CD4-positive, alpha-beta T cell treated with Interleukin-15 for 4 hours (primary cell): ENCODE measurements around the gene NRG3.

Source experiments
- DNase-seq: peaks from one replicate; pipeline ENCODE4 v3.0.0-alpha.2; 2020; ENCODE audit warnings: low spot score

NRG3 gene

DNA sequence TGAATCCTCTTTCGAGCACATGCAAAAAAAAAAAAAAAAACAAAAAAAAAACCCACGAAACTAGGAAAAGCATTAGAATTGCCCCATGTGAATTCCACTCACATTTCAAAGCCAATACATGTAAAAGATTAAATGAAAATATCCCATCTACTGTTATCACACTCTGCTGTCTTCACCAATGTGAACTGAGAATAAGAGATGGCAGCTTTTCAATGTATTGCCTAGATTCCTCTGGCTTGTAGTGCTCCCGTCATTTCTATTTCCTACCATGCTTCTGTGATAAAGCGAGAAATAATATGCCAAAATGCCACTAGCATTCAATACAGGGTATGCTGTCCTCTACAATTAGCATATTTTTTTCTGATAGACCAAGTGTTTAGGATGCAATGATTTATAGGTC, 517.0 kb downstream of the NRG3 start:
- no peak for DNase-seq

DNA sequence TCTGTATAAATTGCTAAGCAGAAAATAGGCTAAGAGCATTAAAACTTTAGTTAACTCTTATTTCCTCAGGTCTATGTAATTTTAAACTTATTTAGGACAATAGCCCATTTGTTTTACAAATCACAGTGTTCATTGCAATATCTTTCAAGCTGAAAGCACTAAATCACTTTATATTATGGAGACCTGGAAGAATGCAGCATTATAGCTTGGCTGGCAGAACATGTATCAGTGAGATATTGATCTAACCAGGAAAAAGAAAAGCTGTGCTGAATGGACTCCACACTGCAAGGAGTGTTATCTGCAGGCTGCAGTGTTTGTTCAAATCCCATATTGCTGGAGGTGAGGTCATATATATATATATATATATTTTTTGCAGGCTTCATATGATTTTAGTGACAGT, 517.5 kb downstream of the NRG3 start:
- no peak for DNase-seq

DNA sequence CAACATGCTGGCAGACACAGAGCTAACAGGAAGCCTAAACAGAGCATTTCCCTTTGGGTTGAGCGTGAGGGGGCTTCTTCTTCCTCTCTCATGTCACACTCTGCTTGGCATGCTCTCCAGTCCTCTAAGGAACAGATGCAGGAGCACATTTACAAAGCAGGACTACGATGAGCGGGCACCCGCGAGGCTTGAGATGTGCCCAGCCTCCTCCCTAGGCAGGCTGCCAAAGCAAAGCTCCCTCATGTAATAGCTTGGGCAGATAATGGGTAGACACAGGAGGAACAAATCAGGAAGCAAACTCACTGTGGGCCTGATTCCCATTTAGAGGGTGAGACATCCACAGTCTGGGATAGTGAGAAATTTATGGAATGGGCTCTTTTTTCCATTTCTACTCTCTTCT, 519.1 kb downstream of the NRG3 start:
- DNase-seq = no peak

DNA sequence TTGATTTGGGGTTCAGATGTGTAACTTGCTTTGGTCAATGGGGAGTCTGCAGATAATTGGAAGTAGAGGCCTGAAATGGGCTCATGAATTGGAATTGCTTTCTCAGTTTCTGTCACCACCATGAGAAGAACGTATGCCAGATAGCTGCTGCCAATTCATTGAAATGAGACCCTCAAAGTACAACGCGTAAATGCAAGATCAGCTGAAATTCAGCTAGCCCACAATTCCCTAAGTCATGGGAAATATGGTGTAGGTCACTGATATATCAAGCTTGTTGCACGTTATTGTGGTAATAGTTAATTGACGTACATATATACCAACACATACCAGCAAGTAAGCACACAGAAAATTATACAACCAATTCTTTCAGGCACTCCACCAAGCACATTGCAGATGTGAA, 520.0 kb downstream of the NRG3 start:
- no peak for DNase-seq

DNA sequence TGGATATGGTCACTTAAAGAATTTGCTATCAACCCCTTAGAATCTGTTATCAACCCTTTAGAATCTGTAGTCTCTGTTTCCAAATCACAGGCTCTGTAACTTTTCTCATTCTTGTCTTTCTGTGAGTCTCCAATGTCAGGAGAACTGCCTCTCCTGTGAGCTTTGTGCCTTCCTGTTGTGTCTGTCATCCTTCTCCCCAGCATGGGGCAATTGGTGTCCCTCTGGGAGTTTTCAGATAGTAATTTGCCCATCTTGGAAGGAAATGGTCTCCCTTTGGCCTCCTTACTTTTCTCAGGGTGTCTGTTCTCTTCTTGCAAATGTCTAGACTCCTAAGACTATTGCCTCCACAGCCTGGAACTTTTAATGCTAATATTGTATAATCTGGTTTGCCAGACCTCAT, 521.9 kb downstream of the NRG3 start:
- no peak for DNase-seq

DNA sequence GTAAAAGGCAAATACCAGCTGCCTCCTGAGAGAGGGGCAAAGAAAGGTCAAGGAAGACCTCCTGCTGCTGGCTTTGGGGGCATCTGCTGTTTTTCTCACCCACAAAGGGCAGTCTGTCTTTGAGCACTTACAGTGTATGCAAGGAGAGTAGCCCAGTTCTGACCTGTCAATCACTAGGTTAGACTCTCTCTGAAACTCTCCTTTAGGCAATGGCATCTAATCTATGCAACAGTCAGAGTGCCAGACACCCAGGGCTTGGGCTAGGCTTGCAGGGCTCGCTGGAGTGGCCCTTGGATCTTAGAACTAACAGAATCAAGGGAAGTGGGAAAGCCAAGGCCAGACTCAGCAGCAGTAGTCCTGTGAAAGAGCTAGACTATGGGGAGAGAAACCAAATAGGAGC, 522.9 kb downstream of the NRG3 start:
- DNase-seq = no peak

DNA sequence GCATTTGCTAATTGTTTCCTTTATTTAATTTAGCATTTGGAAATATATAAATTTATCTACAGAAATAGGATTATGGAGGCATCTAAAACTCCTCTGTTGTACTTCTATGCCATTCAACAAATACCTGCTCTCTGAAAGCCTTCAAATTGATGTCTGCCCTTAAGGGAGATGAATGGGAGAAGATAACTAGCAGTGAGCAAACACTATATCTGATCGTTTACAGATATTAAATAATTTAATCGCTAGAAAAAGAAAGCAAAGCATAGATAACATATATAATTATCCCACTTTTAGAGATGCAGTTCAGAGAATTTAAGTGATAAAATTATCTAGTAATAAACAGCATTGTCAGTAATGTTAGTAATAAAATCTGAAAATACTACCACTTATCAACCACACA, 524.9 kb downstream of the NRG3 start:
- no peak for DNase-seq

DNA sequence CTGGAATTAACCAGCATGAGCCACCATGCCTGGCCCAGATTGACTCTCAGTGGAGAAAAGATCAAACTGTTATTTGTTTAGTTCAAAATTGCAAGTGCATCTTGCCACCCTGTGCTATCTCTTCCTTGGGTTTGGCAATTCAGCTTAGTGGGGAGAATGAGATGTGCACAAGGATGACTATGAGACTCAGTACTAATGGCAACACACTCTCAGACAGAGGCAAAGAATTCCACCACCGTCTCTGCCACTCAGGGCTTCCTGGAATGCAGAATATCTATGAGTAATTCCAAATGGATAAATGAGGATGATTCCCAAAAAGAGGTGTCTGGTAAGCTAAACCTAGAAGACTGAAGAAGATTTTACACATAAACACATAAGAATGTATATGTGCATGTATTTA, 525.8 kb downstream of the NRG3 start:
- no peak for DNase-seq

DNA sequence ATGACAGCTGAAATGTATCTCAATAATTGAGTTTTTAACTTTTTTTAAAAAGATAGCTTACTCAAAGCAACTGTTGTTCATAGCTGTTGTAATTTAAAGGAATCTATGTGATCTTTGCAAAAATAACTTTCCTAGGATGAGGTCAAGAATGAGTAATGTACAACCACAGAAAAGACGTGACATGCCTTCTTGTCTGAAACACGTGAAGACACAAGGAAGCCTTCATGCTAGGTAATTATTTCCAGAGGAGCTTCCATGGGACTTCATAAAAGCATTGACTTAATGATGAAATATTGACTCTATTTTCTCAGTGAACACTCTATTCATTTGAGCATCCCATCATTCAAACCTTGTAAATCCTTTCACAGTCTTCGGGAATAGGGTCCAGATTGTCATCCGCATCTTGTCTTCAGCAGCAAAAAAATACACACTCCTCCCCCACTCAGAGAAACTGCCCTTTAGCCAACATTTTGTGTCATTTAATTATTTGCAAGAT, 528.0 kb downstream of the NRG3 start:
- DNase-seq = no peak

DNA sequence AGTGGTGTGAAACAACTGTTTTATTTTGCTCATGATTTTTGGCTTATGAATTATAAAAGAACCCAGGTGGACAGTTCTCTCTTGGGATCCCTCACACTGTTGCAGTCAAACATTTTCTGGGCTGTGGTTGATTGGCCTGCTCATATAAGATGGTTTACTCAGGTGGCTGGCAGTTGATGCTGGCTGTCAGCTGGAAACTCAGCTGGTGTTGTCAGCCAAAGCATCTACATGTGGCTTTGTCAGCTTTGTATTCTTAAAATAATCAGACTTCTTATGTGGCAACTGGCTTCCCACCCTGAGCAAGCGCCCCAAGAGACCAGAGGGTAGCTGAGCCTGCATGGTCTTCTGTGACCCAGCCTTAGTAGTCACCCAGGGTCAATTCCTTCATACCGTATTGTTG, 534.7 kb downstream of the NRG3 start:
- DNase-seq = no peak

DNA sequence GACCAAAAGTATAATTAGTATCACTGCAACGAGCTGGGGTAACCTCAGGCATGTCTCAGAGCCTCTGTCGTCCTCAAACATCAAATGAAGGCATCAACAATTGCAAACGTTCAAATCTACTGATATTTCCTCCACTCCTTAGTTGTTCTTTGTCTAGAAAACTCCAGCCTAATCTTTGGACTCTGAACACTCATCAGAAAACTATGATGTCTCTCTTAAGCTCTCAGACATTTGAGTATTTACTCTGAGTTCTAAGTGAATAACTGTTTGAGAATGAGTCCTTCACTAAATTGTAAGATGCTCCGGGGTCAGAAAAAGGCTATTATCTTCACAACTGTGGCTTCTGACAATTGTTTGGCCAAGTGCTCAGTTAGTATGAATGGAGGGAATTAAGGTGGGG, 536.4 kb downstream of the NRG3 start:
- DNase-seq = no peak

DNA sequence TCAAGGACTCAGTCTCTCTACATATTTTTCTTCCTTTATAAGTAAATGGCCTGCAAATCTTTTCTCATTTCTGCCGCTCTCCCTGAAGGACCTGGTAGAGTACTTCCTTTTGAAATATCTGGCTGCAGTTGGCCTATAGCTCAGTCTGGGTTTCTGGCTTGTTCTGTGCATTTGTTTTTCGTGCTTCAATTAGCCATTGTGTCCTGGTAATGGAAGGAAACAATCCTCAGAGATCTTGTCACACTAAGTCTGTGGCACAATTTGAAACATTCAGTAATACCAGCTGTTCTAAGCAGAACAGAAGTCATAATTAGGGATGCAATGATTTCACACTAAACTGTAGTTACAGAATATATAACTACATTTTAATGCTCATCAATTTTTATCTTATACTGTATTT, 545.0 kb downstream of the NRG3 start:
- no peak for DNase-seq

DNA sequence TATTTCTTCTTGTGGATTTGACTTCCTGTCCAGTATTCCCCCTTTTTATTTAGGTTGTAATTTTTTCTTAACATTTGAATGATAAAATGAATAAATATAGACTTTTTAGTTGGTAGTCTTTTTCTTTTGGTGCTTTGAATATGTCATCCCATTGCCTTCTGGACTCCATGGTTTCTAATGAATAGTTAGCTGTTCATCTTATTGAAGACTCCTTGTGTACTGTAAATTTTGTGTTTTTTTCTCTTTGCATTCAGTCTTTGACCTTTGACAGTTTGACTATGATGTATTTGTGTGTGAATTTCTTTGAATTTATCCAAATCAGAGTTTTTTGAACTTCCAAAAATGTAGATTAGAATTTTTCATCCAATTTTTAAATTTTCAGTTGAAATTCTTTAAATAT, 554.3 kb downstream of the NRG3 start:
- no peak for DNase-seq

DNA sequence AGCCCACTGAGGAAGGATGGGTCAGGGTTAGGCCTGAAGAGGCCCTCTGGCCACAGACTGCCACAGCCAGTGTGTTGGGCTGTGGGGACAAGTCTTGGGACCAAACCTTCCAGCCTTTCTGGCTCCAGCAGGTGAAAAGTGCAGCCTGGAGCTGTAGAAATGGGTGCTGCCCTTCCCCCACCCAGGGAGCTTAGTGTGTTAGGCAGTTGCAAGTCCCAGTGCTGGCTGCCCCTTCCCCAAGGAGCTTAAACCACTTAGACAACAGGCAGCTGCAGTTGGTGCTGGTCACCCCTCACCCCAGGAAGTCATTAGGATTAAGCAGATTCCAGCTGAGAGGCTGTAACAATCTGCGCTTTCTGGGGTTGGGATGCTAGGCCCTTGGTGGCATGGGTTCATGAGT, 563.3 kb downstream of the NRG3 start:
- no peak for DNase-seq

DNA sequence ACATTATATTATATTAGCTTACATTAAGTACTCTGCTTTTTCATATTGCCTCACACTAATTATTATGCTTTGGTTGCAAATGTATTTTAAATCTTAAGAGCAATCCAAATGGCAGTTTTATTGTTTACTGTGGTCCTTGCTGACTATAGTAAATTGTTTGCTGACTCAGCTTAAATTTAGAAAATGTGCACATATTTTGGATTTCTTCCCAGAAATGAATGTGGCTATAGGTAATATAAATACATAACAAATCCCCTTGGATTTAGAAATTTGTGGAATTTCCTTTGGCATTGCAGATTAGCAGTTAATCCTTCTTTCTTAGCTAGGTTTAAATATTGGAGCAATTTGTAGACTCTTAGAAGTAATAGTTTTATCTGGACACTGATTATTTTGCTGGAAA, 565.8 kb downstream of the NRG3 start:
- DNase-seq = no peak

DNA sequence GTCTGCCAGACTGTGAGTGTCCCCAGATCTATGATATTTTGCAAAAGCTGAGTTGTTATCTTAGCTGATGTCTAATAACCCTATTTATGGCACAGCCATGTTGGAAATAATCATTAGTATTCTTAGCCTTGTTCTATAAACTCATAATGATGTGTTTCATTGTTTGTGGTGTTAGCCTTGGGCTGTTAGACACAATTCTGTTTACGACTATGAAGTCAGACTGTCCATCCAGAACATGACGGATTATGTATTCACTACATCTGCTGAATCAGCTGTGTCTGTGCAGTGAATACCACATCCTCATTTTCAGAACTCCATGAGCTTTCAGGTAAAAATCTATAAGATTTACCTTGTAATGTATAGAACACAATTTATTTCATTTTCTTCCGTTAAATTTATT, 577.1 kb downstream of the NRG3 start:
- DNase-seq = no peak

DNA sequence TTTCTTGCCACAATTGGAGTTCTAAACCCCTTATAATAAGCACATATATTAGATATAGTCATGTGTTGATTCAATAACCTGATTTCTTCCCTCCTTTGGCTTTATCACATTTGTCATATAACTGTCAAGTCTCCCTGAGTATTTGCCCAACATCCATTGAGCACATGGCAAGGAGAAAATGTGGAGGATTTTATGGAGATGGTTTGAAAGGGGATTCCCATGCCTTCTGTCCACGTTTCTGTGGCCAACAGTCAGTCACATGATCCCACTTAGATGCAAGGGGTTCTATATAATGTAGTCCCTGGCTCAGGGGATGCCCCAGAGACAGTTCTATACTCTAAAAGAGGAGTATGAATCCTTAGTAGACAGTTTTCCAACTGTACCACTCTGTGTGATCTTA, 577.7 kb downstream of the NRG3 start:
- no peak for DNase-seq

DNA sequence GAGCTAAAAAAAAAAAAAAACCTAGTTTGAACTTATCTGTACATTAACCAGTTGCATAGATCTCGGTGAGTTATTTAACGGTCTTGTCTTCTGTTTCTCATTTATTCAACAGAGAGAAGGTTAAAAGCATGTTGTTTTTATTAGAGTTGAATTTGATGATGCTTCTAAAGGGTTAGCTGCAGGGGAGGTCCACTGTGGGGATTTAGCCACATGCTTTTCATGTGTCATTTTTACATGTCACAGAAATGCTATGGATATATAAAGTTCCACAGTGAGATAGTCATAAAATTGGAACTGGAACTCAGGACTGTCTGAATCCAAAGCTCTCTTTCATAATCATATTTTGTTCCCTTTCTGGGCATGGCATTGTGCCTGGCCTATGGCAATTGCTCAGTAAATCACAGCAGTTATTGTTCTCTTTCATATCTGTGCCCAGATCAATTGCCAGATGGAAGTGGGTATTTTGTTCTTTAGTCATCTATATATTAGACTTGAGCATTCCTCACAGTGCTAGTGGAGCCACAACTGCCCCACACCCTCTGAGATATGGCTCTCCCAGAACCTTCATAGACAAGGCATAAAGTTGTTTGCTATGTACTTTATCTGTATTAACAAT, 578.8 kb downstream of the NRG3 start:
- no peak for DNase-seq

DNA sequence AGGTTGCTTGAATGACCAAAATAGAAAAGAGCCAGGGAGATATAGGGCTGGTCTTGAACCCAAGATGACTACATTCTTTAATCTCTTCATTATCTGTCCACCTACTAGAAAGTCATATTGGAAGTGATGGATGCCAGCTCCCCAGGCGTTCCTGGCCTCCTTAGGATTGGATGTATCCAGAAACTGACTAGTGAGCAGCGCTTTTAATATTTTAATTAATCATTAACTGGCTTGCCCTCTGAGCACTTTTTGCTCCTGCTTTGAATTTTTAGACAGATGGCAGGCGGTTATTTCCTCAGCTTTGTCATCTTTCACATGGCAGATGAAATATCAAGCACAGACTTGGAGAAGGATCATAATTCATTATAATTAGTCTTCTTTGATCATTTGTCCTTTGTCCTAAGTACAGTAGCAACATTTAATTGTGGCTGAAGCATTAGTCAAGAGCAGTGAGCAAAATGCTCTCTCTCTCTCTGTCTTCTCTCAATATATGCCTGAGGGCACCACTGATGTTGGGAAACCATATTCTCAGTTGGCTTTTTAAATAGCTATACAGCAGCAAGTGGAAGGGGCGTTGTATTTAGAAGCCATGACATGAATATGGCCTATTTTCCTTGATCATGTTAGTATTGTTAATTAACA, 588.0 kb downstream of the NRG3 start:
- DNase-seq = no peak

DNA sequence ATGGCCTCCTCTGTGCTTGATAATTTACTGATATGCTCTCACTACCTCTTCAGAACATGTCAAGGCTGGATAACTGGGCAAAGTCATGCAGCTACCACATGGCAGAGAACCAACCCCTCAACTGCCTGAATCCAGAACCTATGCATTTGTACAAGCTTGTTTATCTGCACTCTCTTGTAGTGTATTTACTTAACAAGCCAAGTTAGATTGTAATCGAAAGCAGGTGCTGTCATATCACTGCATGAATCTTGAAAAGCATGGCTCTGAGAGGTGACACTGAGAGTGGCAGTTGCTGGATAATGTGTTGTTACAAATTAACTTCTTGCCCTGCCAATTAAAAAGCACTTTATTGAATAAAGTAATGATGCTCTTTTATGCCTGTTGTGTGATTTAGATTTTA, 588.6 kb downstream of the NRG3 start:
- DNase-seq = no peak

DNA sequence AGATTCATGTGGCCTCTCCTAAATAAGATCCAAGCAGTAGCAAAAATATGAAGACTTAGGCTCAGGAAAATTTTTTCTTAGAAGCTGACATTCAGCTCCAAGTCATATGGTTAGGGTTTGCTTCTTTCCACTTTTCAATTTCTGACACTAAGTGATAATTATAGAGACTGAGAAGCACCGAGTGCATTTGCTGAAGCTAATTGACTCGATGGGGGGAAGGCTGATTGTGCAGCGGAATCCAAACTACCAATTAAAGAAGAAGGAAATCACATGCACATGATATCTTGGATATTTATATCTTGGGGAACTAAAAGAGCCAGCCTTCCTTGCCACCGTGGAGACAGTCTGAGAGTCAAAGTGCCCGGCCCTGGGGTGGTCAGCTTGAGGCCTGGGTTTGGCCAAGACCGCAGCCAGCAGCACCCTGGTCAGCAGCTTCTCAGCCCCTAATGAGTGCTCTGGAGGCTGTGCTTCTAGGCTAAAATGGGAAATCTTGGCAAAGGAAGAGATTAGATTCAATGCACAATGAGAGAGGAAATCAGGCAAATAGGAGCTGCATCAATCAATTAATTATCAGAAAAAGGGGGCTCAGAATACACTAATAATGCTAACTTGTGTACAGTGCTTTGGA, 589.3 kb downstream of the NRG3 start:
- no peak for DNase-seq

DNA sequence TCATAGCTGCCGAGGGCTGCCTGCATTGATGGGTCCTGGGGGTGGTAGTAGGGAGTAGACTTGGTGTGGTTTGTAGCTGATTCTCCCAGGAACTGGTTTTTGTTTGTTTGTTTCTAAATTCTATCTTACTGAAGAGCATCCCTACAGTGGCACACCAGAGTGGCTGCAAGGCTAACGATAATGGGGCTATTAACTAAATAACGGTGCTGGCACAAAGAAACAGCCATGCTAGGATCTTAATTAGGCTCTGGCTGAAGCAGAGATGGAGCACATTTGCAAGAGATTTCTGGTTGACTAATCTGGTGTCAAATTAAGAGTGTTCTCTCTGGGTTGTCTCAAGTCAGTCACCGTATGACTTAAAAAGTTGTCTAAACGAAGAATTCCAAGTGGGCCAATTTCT, 590.0 kb downstream of the NRG3 start:
- DNase-seq = no peak

DNA sequence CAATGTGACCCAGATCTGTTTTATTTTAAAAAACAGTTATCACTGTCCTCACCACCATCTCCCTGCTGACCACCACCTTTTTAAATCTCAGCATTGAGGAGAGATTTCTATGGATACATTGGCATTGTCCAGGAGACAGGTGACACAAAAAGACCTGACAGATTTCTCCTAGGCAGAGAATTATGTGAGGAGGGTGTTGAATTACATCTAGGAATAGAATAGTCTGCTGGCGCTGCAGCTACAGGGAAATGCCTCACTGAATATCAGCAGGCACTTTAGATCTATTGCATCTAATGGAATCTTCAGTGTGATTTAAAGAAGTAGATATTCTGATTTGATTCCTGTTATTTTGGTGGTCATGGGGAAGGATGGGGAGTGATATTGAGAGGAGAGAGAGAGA, 593.5 kb downstream of the NRG3 start:
- DNase-seq = no peak
